Neutrophil (primary cell): ENCODE data around the gene MEP1B.

Experiments
- H3K27ac ChIP-seq: fragments of 200-600 bp; sonication (generic); 2 replicates; pipeline ENCODE4 v1.5.1; 2016; ENCODE audit warnings: mild to moderate bottlenecking, moderate library complexity
- H3K27me3 ChIP-seq: fragments of 200-600 bp; sonication (generic); 2 replicates; pipeline ENCODE4 v1.6.0; 2016; ENCODE audit warnings: mild to moderate bottlenecking
- H3K36me3 ChIP-seq: fragments of 200-600 bp; sonication (generic); 2 replicates; pipeline ENCODE4 v1.5.1; 2017
- H3K4me1 ChIP-seq, 2 experiments: fragments of 200-600 bp in 1 of 2; sonication (generic) in 1 of 2; 1 replicate in 1 of 2; 2 replicates in 1 of 2; pipeline versions ENCODE4 v1.5.1 to v1.6.1; 2013 to 2016; ENCODE audit warnings: low read depth in 1 of 2, low read length in 1 of 2, mild to moderate bottlenecking in 1 of 2, moderate library complexity in 1 of 2; ENCODE audit not compliant: control insufficient read depth in 1 of 2, insufficient read depth in 1 of 2
- H3K4me3 ChIP-seq, 2 experiments: fragments of 200-600 bp in 1 of 2; sonication (generic) in 1 of 2; 1 replicate in 1 of 2; 2 replicates in 1 of 2; pipeline ENCODE4 v1.5.1; 2013 to 2016; ENCODE audit warnings: low read depth in 1 of 2, low read length in 1 of 2, mild to moderate bottlenecking in 1 of 2, moderate library complexity in 1 of 2
- H3K9me3 ChIP-seq: fragments of 200-600 bp; sonication (generic); 2 replicates; pipeline ENCODE4 v1.5.1; 2016
- TF ChIP-seq, protein P1 (sequence below): fragments of 200-600 bp; sonication (generic); IDR thresholded peaks from 2 replicates; pipeline ENCODE4 v1.5.1; 2016; ENCODE audit warnings: antibody characterized with exemption

Gene MEP1B

DNA sequence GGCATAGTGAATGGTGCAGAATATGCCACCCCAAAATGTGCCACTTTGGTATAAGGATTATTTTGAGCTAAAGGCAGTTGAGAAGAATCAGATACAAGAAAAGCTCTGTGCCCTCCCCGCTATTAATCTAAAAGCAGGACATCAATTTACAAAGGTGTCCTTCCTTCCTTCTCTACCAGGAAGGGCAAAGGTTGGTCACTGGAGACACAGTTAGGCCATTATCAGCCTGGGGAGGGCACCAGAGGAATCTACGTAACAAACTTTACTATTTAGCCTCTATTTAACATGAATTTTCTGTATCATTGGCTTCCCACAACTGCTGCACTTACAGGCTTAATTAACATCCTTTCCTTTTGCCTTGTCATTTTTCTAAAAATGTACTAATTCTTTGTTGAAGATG lies 52.6 kb downstream of the MEP1B start:
- Histone ChIP-seq H3K4me1 (no peaks in the 10 kb centered on the region), H3K9me3 (no peaks in the 10 kb centered on the region), H3K4me3 (no peak overlapping the region), H3K36me3 (no peaks in the 10 kb centered on the region), H3K27me3 (no peaks in the 10 kb centered on the region), H3K27ac (no peak overlapping the region)
- TF ChIP-seq, protein P1, sequence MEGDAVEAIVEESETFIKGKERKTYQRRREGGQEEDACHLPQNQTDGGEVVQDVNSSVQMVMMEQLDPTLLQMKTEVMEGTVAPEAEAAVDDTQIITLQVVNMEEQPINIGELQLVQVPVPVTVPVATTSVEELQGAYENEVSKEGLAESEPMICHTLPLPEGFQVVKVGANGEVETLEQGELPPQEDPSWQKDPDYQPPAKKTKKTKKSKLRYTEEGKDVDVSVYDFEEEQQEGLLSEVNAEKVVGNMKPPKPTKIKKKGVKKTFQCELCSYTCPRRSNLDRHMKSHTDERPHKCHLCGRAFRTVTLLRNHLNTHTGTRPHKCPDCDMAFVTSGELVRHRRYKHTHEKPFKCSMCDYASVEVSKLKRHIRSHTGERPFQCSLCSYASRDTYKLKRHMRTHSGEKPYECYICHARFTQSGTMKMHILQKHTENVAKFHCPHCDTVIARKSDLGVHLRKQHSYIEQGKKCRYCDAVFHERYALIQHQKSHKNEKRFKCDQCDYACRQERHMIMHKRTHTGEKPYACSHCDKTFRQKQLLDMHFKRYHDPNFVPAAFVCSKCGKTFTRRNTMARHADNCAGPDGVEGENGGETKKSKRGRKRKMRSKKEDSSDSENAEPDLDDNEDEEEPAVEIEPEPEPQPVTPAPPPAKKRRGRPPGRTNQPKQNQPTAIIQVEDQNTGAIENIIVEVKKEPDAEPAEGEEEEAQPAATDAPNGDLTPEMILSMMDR, result no peak

DNA sequence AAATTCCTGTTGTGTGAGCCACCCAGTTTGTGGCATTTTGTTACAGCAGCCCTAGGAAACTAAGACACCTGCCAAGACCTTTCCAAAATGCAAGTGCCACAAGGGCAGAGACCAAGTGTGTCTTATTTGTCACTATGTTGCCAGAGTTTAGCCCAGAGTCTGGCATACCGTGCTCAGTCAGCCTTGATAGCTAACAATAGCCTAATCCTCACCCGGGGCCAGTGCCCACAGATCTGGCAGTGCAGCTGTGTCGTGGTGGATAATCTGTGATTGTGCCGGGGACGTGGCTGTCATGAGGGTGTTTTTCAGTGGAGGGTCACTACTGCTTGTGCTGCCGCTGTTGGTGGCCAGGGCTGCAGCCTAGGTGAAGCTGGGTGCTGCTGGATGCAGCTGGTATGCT lies 53.5 kb downstream of the MEP1B start:
- Histone ChIP-seq H3K27ac (no peak overlapping the region), H3K27me3 (no peaks in the 10 kb centered on the region), H3K36me3 (no peaks in the 10 kb centered on the region), H3K4me1 (no peaks in the 10 kb centered on the region), H3K9me3 (no peaks in the 10 kb centered on the region), H3K4me3 (no peak overlapping the region)
- TF ChIP-seq, protein P1, result no peak

DNA sequence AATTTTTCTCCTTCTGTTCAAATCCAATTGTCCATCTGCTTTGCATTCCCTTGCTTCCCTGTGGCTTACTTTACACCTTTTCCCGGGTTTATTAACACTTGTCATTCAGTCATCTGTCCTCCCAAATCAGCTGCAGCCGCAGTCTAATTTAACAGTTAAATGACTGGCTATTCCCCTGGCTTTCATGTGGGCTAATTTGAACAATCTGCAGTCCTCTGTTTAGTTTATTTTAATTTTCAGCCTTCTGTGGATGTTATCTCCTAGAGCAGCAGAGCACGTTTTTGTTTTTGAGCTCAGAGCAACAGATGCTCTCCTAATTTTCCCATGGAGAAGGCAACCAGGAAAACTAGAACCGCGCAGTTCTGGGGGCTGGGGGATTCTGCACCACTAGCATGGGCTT lies 55.0 kb downstream of the MEP1B start:
- Histone ChIP-seq H3K4me1 (no peaks in the 10 kb centered on the region), H3K27ac (no peak overlapping the region), H3K4me3 (no peak overlapping the region), H3K36me3 (no peaks in the 10 kb centered on the region), H3K9me3 (no peaks in the 10 kb centered on the region), H3K27me3 (no peaks in the 10 kb centered on the region)
- TF ChIP-seq, protein P1, result no peak

DNA sequence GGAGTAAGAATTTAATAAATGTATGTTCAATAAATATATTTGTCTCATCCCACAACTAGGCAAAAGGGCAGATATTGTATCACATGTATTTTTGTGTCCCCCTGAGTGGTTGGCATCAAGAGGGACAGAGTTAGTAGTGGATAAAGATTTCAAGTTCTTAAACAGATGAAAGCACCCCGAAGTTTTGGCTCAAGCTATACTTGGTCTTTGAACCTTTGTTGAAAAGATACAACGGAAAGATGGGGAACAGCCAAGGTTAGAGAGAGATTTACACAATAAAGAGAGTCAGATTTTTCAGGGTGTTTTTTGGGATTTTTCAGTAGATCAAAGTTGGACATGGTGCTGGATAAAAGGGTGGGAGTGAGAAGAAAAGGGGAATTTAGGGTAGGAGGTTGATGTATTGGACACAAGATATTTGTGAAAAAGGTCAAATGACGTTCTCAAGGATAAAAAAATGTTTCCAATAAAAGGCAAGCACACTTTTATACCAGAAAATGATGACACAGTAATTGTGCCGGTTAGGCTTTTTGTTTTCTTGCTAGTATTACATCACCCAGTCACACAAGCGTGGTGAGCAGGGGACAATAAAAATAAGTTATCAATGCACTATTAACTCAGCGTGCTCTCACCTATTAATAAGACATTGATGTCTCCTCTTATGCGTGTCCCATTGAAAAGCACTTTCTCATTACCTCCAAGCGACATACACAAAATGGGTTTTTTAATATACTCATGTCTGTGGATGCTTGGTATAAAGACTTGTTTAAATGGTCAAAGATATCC lies 59.5 kb downstream of the MEP1B start:
- H3K9me3 ChIP-seq, result no peaks in the 10 kb centered on the region
- TF ChIP-seq, protein P1, result no peak
- H3K27me3 ChIP-seq, result no peaks in the 10 kb centered on the region
- H3K36me3 ChIP-seq, result no peaks in the 10 kb centered on the region
- no peak overlapping the region for H3K4me3 ChIP-seq
- H3K27ac ChIP-seq, result no peak overlapping the region
- H3K4me1 ChIP-seq, result no peaks in the 10 kb centered on the region

DNA sequence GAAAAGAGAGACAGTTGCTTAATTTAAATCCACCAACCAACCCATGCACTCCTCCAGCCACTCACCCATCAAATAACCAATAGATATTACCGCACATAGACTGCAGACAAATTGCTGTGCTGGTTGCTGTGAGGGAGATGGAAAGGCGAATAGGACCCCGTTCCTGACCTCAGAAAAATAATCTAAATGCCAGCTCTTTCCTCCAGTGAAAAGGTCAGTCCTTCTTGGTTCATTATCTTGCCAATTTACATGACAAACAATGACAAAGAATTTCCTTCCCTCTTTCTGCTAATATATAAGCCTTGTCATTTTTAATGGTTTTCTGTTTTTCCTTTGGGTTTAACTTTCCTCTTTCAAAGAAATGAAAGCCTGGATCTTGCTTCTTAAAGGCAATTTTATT lies 61.6 kb downstream of the MEP1B start:
- TF ChIP-seq, protein P1, result no peak
- Histone ChIP-seq H3K27ac (no peak overlapping the region), H3K9me3 (no peaks in the 10 kb centered on the region), H3K4me1 (no peaks in the 10 kb centered on the region), H3K27me3 (no peaks in the 10 kb centered on the region), H3K36me3 (no peaks in the 10 kb centered on the region), H3K4me3 (no peak overlapping the region)
